ENCODE measurements around the gene PNPLA7.
"Not testable (repeated sequence)": the region's sequence is repeated elsewhere in the genome, so short reads cannot be mapped to it uniquely, and the experiment has no call there.

PNPLA7 gene

DNA sequence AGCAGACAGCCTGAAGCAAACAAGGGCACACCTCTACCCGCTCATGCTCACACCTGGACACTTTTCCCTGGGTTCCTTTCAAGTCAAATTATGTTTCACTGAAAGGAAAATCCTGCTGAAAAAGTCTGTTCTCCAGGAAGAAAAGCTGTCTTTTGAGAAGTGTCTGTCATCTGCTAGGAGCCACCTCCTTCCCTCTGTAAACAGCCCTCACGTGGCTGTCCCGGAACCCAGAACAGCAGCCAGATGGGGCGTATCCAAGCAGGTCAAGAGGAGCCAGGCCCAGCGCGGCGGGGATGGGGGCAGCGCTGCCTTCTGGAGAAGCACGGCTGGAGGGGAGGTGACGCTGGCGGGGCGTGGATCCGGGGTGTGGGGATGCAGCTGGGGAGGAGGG, at the start of gene PNPLA7:
Gene PNPLA7 (minus strand): TSS at position 172 of the 391 bp plus-strand sequence. CDS start 205 bp downstream, outside the sequence.
- DNase-seq: peak; percentile 66

GRCh38 chr9:137598943-137599342, 48.7 kb upstream of the PNPLA7 start:
- DNase-seq: no peak

- not testable (repeated sequence) for DNase-seq
Observed at GRCh38 chr9:137596577-137596976, 46.4 kb upstream of the PNPLA7 start.

DNA sequence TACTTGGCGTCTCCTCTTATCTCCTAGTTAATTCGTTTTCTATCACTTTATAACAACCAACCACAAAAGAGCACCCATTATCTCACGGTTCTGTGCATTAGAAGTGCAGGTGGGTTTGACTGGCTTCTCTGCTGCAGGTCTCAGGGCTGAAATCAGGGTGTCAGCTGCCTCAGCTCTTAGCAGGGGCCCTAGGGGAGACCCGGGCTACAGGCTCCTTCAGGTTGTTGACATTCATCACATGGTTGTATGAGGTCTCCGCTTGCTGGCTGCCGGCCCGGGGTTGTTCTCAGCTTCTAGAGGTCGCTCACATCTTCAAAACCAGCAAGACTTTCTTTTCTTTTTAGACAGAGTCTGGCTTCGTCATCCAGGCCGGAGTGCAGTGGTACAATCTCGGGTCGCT, 43.0 kb upstream of the PNPLA7 start:
- DNase-seq: no peak

DNA sequence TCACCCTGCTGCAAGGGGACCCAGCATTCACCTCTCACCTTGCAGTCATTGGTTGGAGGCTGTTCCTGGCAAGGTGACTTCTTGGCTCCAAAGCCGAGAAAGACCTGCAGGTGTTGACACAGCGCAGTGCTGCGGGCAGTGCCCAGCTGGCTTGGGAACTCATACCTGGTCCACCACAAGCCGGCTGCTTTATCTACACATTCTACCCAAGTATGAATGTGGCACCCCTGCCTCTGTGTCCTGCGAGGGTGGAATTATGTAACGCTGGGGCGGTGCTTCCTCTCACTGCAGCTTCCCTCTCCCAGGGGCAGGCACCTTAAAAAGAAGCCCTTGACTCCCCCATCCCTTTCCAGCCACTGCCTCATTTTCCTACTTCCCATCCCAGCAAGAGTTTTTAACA, 42.6 kb upstream of the PNPLA7 start:
- DNase-seq: no peak

DNA sequence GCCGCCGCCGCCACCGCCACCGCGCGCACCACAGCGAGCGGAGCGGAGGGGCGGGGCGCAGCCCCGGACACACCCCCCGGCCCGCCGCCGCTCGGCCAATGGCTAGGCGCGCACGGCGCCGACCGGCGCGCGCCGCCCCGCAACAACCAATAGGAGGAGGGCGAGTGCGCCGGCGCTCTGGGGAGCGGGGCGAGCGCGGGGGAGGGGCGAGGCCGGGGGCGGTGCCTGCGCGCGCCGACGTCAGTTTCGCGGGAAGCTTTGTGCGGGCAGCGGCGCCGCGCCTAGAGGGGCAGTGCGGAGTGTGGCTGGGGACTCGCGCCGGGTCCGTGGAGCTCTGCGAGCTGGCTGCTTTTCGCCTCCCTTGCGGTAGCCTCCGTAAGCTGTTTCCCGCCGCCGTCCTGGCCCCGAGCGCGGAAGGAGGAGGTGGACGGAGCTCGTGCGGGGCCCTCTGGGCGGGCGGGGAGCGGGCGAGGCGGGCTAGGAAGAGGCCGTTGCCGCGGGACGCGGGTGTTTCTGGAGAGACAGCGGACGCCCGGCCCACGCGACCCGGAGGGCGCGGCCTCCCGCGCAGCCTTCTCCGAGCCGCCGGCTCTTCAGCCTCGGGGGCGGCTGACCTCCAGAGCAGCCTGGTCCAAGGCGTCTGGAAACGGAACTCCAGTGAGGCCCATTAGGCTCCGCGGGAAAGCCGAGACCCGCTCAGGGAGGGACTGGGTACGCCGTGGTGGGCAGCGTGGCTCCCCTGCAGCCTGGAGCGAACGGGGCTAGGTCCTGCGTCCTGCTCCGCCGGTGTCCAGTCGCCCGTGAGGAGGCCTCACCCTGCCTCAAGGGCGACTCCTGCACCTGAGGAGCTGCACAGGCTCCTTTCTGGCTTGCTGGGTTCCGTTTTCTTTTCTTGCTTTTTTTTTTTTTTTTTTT, 40.5 kb upstream of the PNPLA7 start, which contains the start of gene ZMYND19:
Gene ZMYND19 (minus strand): TSS at position 44 of the 915 bp plus-strand sequence. CDS start 249 bp downstream, outside the sequence.
- DNase-seq: peak; percentile 89

GRCh38 chr9:137590123-137590468, 39.9 kb upstream of the PNPLA7 start:
- DNase-seq: no peak

GRCh38 chr9:137589441-137590122, 39.4 kb upstream of the PNPLA7 start:
- peak; percentile 20 for DNase-seq

DNA sequence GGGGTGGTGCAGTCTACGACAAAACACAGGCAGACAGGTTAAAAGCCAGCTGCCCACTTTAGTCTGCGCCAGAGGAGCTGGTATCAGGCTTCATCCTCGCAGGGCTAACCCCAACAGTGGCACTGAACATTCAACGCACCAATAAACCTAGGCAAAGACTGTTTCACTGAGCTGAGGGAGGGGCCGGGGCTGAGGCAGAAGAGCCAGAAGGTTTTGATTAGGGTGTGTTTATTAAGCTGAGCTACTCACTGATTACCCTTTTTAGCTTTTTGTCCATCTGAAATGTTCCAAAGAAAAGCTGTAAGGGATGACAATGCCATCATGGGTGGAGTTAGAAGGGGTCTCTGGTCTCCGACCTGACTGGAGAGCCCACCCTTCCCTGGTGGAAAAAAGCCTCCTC, 38.7 kb upstream of the PNPLA7 start:
- no peak for DNase-seq

DNA sequence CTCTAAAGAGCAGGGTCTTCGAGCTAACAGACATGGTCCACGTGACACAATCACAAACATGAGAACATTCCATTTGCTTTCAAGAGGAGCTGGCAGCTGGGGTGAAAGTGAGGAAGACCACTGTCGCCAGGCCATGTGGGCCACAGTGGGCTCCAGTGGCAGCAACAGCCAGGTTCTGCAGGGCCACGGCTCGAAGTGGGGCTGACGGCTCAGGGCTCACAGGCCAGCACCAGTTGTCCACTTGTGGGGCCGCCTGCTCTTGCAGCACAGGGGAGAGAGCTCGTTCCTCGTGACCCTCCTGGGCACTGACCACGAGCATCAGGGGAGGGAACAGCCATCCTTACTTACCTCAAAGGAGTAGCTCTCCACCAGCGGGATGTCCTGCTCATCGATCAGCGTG, 38.1 kb upstream of the PNPLA7 start:
- DNase-seq: no peak

GRCh38 chr9:137586854-137587253, 36.7 kb upstream of the PNPLA7 start:
- DNase-seq: no peak

DNA sequence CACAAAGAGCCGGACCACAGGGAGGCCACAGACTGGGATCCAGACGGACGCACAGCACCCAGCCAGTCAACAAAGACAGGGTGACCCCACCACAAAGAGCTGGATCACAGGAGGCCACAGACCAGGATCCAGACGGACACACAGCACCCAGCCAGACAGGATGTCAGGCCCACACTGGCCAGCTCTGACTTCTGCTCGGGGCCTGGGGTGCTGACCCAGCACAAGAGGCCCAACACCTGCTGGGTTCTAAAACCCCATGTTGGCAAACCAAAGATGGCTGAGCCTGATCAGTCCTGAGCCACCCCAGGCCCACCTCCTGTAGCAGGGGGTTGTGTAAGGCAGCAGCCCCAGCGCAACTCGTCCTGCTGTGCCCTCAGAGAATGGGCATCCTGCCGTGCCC, 33.8 kb upstream of the PNPLA7 start:
- no peak for DNase-seq

- no peak for DNase-seq
Observed at GRCh38 chr9:137583347-137583746, 33.1 kb upstream of the PNPLA7 start.

GRCh38 chr9:137582286-137582860, 32.2 kb upstream of the PNPLA7 start:
- DNase-seq: peak; percentile 23

DNA sequence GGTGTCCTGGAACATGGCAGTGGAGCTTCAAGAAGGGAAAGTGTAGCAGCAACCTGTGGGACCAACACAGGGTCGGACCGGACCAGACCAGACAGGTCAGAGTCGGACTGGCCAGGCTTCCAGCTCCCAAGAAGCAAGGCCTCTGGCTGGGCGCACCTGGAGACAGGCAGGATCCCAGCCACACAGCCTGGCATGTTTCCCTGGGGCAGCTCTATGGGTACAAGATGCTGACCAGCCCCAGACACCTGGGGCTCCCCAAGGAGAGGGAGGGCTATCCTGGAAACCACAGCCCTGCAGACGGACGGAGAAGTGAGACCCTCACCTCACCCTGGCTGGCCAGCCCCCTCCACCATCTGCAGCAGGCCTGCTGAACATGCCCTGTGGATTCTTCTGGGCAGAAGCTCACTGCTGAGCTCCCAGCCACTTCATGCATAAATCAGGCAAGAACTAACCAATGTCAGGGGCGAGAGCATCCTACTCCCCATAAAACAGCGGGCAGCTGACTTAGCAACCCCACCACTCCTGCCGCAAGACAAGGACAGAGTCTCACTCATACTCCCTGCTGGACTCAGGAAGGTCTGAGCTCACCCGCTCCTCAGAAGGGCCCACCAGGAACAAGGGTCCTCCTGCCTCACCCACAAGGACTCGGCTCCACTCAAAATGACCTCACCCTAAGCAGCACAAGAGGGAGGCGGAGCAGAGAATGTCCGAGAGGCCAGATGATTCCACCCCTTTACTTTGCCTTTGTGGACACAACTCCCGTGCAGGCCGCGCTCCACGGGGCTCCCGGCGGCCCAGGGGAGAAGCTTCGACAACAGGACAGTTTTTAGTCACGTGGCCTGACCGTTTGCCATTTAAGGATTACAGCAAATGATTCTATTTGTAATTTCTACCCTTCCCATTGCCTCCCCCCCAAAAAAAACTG, 31.4 kb upstream of the PNPLA7 start:
- DNase-seq: no peak

- no peak for DNase-seq
Observed at GRCh38 chr9:137580954-137581322, 30.7 kb upstream of the PNPLA7 start.

DNA sequence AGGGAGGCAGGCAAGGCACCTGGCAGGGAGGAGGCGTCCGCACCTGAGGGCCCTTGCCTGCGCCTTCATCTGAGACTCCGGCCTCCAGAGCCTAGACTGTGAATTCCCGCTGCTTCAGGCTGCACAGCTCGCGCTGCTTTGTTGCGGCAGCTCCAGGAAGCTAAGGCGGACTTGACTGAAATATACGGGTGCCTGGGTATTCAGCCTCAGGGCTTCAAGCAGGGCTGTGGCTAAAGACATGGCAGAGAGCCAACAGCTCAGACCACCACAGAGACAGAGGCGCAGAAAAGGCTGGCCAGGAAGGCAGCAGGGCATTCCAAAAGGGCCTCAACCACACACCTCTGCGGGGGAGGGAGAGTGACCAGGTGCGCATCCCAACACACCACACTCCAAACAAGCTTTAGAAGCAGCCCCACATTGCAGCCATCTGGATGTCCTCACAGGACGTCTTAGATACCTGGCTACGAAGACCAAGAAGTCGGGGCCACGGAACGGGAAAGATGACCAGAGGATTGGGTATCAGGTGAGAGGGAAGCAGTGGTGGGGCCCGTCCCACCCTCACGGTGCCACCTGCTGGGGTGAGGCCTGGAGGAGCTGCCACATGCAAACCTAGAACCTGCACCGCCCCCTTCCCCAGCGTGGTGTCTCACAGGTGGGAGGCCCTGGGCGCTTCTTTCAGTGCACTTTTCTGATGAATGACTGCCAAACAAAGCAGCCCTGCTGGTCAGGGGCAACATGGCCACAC, 30.2 kb upstream of the PNPLA7 start:
- DNase-seq: no peak

- DNase-seq: no peak
Observed at GRCh38 chr9:137579259-137579604, 29.0 kb upstream of the PNPLA7 start.

DNA sequence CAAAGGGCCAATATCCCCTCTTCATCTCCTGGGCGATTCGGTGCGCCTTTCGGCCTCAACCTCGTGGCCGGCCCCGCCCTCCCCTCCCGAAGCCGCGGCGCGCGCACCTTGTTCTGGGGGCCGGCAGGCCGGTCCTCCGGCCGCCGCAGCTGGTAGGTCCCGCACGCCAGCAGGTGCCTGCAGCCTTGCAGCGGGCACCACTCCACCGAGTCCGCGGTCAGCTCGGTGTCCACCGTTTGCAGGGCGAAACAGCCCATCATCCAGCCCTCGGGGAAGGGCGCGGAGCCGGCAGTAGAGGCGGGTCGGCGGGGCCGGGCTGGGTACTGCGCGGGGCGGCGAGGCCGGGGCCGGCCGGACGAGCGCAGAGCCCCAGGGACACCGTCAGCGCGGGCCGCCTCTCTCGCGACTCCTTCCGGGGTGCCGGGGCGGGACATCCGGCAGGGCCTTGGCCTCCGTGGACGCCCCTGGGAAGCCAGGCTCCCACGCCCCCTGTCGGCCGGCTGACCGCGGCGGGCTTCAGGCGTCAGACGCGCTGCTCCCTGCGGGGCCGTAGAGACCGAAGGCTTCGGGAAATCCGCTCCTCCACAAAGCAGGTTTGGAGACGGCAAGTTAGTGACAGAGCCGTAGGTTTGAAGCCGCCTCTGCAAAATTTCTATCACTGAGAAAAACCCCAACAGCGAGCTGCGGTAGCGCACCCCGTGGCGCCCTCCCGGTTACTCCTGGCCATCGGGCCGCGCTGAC, 28.5 kb upstream of the PNPLA7 start, which contains the start of gene DPH7:
Gene DPH7 (minus strand): TSS at position 408 of the 741 bp plus-strand sequence. CDS start 148 bp downstream, at position 260.
- DNase-seq: peak; percentile 92

- DNase-seq: no peak
Observed at GRCh38 chr9:137575716-137576411, 25.7 kb upstream of the PNPLA7 start.

- no peak for DNase-seq
Observed at GRCh38 chr9:137575364-137575715, 25.1 kb upstream of the PNPLA7 start.
